IMR-90 (cell line): ENCODE results near the gene GRHL3.

Source experiments
- BHLHE40 ChIP-seq: fragments of 150-350 bp; IDR thresholded peaks from 2 replicates; pipeline ENCODE4 v1.6.1; 2016; ENCODE audit warnings: mild to moderate bottlenecking, low read depth, low read length
- CEBPB ChIP-seq: IDR thresholded peaks from 2 replicates; pipeline ENCODE4 v1.6.1; 2012; ENCODE audit warnings: low read depth, low read length, improper control_type of control experiment
- CTCF ChIP-seq: conservative IDR thresholded peaks from 2 replicates; pipeline ENCODE4 v1.5.1; 2012; ENCODE audit warnings: mild to moderate bottlenecking, low read depth, low read length, improper control_type of control experiment
- MXI1 ChIP-seq: IDR thresholded peaks from 2 replicates; pipeline ENCODE4 v1.6.1; 2012; ENCODE audit warnings: low read depth, mild to moderate bottlenecking, low read length, moderate library complexity, borderline replicate concordance
- POLR2A ChIP-seq: IDR thresholded peaks from 2 replicates; pipeline ENCODE4 v1.6.1; 2012; ENCODE audit warnings: mild to moderate bottlenecking, low read depth, low read length
- RAD21 ChIP-seq: IDR thresholded peaks from 2 replicates; pipeline ENCODE4 v1.6.1; 2012; ENCODE audit warnings: low read length, improper control_type of control experiment
- SMC3 ChIP-seq: fragments of 150-350 bp; IDR thresholded peaks from 2 replicates; pipeline ENCODE4 v1.6.1; 2016; ENCODE audit warnings: low read depth, mild to moderate bottlenecking, antibody characterized with exemption, low read length, moderate library complexity
- USF2 ChIP-seq: fragments of 150-350 bp; IDR thresholded peaks from 2 replicates; pipeline ENCODE4 v1.6.1; 2017; ENCODE audit warnings: mild to moderate bottlenecking, antibody characterized with exemption, low read length, low read depth

- TF ChIP-seq POLR2A = no peak
- no peak for TF ChIP-seq CTCF
- TF ChIP-seq USF2 = no peak
- no peak for TF ChIP-seq SMC3
- no peak for TF ChIP-seq RAD21
- no peak for TF ChIP-seq MXI1
- TF ChIP-seq CEBPB = no peak
- TF ChIP-seq BHLHE40 = no peak
Observed at GRCh38 chr1:24340770-24341169, 21.6 kb downstream of the GRHL3 start.
